HG03558 (cell line): ENCODE results near the gene GAS5.
A peak's percentile ranks its signal among the peaks of the same experiment; 100 is the strongest.
"Not testable (repeated sequence)": the region's sequence is repeated elsewhere in the genome, so short reads cannot be mapped to it uniquely, and the experiment has no call there.

Source experiments
- ATAC-seq: cut with Tn5 transposase; IDR thresholded peaks from one replicate; pipeline ENCODE4 v1.9.1; 2021; ENCODE audit warnings: moderate number of reproducible peaks; ENCODE audit not compliant: unreplicated experiment; ENCODE audit errors: extremely low read depth

The GAS5 gene

GRCh38 chr1:173867753-173868265 lies at the start of gene GAS5:
Gene GAS5, minus strand, starts transcription at chr1:173867989.
- ATAC-seq = peak; percentile 51

DNA sequence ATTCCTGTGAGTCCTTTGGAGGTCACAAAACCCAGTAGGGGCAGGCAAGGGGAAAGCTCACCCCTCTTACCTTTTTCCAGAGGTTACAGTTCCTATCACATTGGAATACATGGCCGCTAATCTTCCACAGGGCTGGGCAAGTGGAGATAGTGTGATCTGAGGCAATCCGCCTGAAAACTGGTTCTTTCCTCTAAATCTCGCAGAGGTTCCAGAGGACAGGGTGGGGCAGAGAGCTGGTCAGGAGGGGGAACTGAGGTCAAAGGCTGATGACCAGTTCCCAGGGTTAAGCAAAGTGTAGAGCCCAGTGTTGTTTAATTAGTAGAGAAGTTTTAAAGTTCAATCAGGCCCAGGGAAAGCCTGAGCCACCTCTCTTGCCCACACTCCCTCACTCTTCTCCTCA lies 49.4 kb upstream of the GAS5 start, which contains the start of gene SERPINC1:
Gene SERPINC1 (minus strand): TSS at position 179 of the 400 bp plus-strand sequence. CDS start 68 bp downstream, at position 111.
- ATAC-seq = no peak

GRCh38 chr1:173916667-173917066 lies 48.9 kb upstream of the GAS5 start:
- ATAC-seq = no peak

DNA sequence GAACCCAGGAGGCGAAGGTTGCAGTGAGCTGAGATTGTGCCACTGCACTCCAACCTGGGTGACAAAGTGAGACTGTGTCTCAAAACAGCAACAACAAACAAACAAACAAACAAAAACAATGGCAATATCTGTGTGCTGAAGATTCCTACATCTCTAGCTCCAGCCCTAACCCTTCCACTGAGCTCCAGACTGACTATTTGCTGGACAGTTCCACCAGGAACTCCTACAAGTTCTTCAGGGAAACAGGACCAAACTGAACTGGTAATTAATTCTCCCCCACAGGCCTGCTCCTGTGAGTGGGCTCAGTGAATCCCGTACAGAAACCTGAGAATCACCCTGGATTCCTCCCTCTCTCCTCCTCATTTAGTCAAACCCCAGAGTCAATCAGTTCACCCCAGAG lies 47.8 kb upstream of the GAS5 start:
- no peak for ATAC-seq

DNA sequence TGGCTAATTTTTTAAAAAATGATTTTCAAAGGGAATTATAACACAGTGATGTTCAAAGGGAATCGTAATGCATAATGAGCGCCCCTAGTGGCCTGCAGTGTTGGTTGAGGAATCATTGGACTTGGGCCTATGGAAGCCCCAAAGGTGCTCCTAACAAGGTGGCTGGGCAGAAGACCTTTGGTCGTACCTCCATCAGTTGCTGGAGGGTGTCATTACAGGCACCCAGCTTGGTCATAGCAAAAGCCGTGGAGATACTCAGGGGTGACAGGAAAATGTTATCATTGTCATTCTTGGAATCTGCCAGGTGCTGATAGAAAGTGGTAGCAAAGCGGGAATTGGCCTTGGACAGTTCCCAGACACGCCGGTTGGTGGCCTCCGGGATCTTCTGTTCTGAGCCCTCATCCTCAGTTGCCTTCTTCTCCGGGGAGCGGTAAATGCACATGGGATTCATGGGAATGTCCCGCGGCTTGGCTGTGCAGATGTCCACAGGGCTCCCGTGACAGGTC lies 46.6 kb upstream of the GAS5 start:
- no peak for ATAC-seq

GRCh38 chr1:173913111-173913510 lies 45.3 kb upstream of the GAS5 start:
- no peak for ATAC-seq

GRCh38 chr1:173903827-173904531 lies 36.2 kb upstream of the GAS5 start:
- ATAC-seq = no peak

GRCh38 chr1:173900992-173901391 lies 33.2 kb upstream of the GAS5 start:
- no peak for ATAC-seq

GRCh38 chr1:173900427-173900826 lies 32.6 kb upstream of the GAS5 start:
- no peak for ATAC-seq

DNA sequence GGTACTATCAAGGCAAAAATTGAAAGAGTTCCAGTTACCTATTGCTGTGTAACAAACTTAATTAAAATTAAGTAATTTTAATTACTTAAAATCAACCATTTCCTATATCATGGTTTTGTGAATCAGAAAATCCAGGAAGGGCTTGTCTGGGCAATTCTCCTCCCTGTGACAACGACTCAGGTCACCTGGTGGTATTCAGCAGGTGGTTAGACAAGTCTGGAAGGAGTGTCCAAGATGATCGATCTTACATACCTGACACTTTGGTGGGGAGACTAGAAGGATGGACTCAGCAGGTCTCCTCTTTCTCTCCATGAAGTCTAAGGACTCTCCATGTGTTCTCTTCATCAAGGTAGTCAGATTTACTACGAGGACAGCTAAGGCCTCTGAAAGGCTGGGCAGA lies 26.4 kb upstream of the GAS5 start:
- ATAC-seq = no peak

GRCh38 chr1:173893611-173894010 lies 25.8 kb upstream of the GAS5 start:
- ATAC-seq = no peak

- ATAC-seq = no peak
These were observed 22.1 kb upstream of the GAS5 start for GRCh38 chr1:173889885-173890284.

- ATAC-seq = no peak
These were observed 21.0 kb upstream of the GAS5 start for GRCh38 chr1:173888749-173889148.

DNA sequence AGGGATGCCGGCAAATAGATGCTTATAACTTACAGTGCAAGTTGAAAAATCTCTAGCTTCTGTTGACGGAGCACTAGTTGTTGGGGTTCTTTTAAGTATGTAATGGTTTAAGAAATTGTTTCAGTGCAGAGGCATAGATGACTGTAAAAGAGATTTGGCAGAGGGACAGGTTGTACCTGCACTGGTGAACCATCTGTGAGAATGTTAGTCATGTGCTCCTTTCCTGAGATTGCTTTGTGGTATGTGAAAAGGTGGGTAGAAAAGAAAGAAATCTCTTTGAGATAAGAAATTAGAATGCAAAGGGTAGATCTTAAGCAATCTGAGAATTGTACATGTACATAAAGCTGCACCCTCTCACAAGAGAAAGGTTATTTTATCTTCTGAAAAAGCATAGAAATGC lies 19.8 kb upstream of the GAS5 start:
- no peak for ATAC-seq

DNA sequence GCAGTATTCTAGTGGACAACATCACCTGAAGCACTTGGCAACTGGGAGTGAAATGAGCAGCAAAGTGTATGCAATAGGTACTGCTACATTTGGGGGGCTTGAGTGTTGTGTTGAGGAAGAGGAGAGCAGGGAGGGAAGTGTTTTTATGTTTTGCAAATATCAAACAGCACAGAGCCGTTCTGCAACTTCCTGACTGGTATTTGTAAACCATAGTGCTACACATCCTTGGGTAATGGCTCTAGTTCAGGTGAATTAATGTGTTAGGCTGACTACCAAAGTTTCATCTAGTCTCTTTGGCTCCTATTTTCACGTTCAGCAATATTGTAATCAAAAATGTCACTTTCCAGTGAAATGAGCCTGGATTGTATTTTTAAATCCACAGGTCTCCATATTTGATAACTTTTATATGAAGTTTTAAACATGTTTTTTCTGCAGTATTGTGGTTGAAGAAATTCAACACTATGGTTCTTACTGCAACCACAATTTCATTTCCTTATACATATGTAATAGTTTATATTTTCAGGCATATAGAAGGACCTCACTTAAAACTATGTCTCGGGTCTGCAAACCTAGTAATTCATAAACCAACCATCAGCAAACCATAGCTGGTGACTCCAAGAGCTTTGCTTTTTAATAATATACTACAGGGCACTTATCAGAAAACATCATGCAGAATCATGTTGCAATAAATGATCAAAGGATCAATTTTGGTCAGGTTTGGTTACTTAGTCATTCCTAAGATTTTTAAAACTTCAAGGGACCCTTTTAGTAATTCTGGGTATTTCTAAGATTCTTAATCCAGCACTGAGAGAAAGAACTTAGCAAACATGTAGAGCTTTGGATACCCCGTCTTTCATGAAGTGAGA lies 19.2 kb upstream of the GAS5 start:
- no peak for ATAC-seq

- no peak for ATAC-seq
These were observed 16.9 kb upstream of the GAS5 start for GRCh38 chr1:173884701-173885100.

DNA sequence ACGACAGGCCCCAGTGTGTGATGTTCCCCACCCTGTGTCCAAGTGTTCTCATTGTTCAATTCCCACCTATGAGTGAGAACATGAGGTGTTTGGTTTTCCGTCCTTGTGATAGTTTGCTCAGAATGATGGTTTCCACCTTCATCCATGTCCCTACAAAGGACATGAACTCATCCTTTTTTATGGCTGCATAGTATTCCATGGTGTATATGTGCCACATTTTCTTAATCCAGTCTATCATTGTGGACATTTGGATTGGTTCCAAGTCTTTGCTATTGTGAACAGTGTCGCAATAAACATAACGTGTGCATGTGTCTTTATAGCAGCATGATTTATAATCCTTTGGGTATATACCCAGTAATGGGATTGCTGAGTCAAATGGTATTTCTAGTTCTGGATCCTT lies 13.3 kb upstream of the GAS5 start:
- not testable (repeated sequence) for ATAC-seq

DNA sequence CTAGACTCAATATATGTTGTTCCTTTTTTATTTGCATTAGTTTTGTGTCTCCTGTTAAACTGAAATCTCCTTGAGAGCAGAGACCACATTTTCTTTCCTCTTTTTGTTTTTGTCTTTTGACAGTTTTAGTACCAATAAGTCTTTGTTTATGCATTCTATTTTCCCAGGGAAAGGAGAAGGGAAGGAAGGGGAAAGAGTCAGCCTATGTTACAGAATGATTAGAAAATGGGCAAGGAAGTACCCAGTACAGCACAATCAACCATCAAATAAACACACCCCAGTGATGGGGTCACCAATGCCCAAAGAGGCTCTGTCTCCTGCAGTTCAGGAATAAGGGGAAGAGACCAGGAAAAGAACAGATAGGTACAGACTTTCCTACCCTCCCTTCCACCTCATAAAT lies 10.5 kb upstream of the GAS5 start:
- no peak for ATAC-seq

- no peak for ATAC-seq
These were observed 8.9 kb upstream of the GAS5 start for GRCh38 chr1:173876732-173877131.

DNA sequence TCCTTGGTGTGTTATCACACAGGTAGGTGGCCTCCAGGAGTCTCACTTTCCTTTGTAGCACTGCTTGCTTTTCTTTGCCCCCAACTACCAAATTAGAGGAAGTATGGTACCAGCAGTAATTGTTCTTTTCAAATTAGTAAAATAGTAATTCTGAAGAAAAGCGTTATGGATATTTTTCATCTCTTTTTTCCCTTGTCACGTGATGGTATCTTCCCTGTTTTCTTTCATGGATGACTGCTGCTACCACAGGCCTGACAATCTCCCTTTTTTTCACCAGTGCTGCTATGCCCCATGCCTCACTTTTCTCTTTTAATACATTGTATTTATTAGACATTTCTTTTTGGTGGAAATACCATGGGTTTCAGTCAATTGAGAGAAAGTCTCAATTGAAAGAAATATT lies 3.7 kb upstream of the GAS5 start:
- no peak for ATAC-seq

DNA sequence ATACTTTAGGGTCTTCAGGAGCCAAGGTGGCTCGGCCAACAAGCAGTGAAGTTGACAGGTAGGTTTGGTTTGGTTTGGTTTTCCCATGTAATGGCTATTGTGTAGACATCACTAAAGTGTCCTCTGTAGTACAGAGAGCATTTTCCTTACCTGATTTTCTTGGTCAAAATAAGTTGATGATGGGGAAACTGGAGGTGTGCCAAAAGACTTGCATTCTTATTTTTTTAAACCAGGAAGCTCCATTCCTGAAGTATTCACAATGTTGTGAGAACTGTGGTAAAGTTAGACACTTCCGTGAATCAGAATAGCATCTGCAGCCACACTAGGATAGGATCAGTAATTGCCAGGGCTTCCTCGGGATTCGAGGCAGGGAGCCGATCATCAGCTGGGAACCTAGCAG lies 3.3 kb upstream of the GAS5 start:
- ATAC-seq = no peak
